K562 (cell line): ENCODE results near the gene LGR6. TPM values are rescaled to one million over a fixed set of nuclear protein-coding genes. Genes with fewer than 3 reads are reported as not detected.

ENCODE experiments used
- CEBPZ ChIP-seq: fragments of 150-350 bp; IDR thresholded peaks from 2 replicates; pipeline ENCODE4 v1.6.1; 2014; ENCODE audit warnings: low read depth, mild to moderate bottlenecking, low read length, borderline replicate concordance
- FOXA3 ChIP-seq, 2 experiments: fragments of 450-650 bp in 1 of 2; sonication (generic) in 1 of 2; formaldehyde crosslinking; IDR thresholded peaks in 1 of 2; conservative IDR thresholded peaks in 1 of 2; 2 replicates each; pipeline versions ENCODE4 v1.4.0 to v1.8.0; 2020 to 2022; ENCODE audit warnings: mild to moderate bottlenecking in 2 of 2, missing genetic modification reagents in 1 of 2
- NCOR1 ChIP-seq: fragments of 450-650 bp; IDR thresholded peaks from 2 replicates; pipeline ENCODE4 v1.6.1; 2016; ENCODE audit warnings: mild to moderate bottlenecking, moderate library complexity
- SMARCA5 ChIP-seq: fragments of 450-650 bp; IDR thresholded peaks from 2 replicates; pipeline ENCODE4 v1.6.1; 2016
- ZFP1 ChIP-seq: fragments of 450-650 bp; formaldehyde crosslinking; IDR thresholded peaks from 2 replicates; pipeline ENCODE4 v1.4.0; 2020; ENCODE audit warnings: mild to moderate bottlenecking, mixed read lengths
- ZNF282 ChIP-seq: sonication (generic); formaldehyde crosslinking; IDR thresholded peaks from 2 replicates; pipeline ENCODE4 v1.8.1; 2023; ENCODE audit warnings: missing genetic modification reagents
- ZNF311 ChIP-seq: fragments of 250-450 bp; sonication (Bioruptor Pico); IDR thresholded peaks from 2 replicates; pipeline ENCODE4 v1.4.0; 2020; ENCODE audit warnings: mild to moderate bottlenecking, moderate library complexity
- ZNF583 ChIP-seq: fragments of 250-450 bp; sonication (Bioruptor Pico); IDR thresholded peaks from 2 replicates; pipeline ENCODE4 v1.4.0; 2020
- polyA plus RNA-seq, 8 experiments: library from polyadenylated mRNA; depleted of rRNA in 4 of 8; stranded (reverse) in 5 of 8; unstranded in 3 of 8; fragments of >200 nt; fragmentation: Nextera tagmentation in 2 of 8; fragmentation: Illumina TruSeq in 1 of 8; extraction: Ambion mirVana in 2 of 8; extraction: Trizol in 1 of 8; gene quantifications; 2 replicates each; pipeline versions ENCODE4 v1.2.1 to v1.2.3, GENCODE V29; 2011 to 2014; ENCODE audit warnings: inconsistent platforms in 1 of 8, missing spikeins in 1 of 8
- total RNA-seq, 7 experiments: library from RNA; depleted of rRNA in 6 of 7; stranded (reverse); fragments of >200 nt in 6 of 7; fragmentation: Illumina TruSeq in 2 of 7; extraction: Trizol in 2 of 7; gene quantifications; 2 replicates each; pipeline versions ENCODE4 v1.2.1 to v1.2.3, GENCODE V29; 2011 to 2021; ENCODE audit warnings: low replicate concordance in 1 of 7
- TF ChIP-seq, protein P1 (sequence below): fragments of 450-650 bp; IDR thresholded peaks from 2 replicates; pipeline ENCODE4 v1.6.1; 2016; ENCODE audit warnings: low read depth
- TF ChIP-seq, protein P2 (sequence below): fragments of 450-650 bp; formaldehyde crosslinking; IDR thresholded peaks from 2 replicates; pipeline ENCODE4 v1.4.0; 2022; ENCODE audit warnings: mild to moderate bottlenecking, moderate library complexity
- TF ChIP-seq, protein P3 (sequence below): fragments of 450-650 bp; IDR thresholded peaks from 2 replicates; pipeline ENCODE4 v1.6.1; 2018; ENCODE audit warnings: mild to moderate bottlenecking, low read depth; ENCODE audit not compliant: partially characterized antibody

Gene LGR6
- total and polyA plus RNA-seq, 9 of the 15 experiments (the other 6 are each of a cell fraction or from before 2014, with no cell fraction given) = 0.01 to 0.54 (median 0.17) TPM; not detected in 1

DNA sequence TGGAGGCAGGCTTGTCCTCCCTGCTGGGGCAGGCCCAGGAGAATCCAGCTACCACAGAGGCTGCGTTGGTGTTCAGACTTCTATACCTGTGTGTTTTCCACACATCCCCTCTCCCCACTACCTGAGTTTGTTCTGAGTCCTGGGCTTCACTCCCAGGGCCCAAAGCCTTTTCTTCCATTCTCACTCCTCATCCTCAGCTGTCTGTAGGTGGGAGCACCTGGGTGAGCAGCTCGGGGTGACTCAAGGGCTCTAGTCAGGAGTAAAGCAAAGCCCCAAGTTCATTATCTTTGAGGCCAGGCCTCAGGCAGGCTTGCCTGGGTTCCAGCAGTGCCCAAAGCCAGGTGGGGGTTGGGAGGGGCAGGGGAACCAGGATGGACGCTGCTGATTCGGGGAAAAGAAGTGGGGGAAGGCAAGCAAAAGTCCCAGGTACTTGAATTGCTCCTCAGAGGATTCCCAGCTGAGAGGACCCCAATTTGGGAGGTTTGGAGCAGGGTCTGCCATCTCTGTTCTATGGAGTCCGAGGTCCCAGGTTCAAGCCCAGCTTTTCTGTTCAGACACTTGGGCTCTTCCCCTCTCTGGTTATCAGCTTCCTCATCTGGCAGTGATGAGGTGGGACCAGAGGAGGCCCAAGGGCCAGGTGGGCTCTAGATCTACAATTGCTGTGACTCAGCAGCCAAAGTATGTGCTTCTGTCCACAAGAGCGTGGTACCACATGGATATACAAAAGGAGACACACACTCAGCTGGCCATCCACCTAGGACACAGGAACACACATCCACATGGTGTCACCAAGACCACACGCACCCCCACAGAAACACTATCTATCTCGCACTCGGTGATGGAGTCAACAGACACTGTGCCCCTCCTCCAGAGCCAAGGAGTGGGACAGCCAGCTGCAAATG lies 27.4 kb upstream of the LGR6 start (continued):
- TF ChIP-seq ZFP1 = no peak
- TF ChIP-seq FOXA3 (CRISPR knock-in tag; conservative IDR thresholded peaks at IDR 0.05 in 1 of 2, IDR thresholded peaks at IDR 0.05 in 1 of 2) = no peak
- TF ChIP-seq CEBPZ = no peak
- 0 out of 2 replicates have a peak, but pooled peaks have one; percentile 33 for TF ChIP-seq SMARCA5
- TF ChIP-seq, protein P1, sequence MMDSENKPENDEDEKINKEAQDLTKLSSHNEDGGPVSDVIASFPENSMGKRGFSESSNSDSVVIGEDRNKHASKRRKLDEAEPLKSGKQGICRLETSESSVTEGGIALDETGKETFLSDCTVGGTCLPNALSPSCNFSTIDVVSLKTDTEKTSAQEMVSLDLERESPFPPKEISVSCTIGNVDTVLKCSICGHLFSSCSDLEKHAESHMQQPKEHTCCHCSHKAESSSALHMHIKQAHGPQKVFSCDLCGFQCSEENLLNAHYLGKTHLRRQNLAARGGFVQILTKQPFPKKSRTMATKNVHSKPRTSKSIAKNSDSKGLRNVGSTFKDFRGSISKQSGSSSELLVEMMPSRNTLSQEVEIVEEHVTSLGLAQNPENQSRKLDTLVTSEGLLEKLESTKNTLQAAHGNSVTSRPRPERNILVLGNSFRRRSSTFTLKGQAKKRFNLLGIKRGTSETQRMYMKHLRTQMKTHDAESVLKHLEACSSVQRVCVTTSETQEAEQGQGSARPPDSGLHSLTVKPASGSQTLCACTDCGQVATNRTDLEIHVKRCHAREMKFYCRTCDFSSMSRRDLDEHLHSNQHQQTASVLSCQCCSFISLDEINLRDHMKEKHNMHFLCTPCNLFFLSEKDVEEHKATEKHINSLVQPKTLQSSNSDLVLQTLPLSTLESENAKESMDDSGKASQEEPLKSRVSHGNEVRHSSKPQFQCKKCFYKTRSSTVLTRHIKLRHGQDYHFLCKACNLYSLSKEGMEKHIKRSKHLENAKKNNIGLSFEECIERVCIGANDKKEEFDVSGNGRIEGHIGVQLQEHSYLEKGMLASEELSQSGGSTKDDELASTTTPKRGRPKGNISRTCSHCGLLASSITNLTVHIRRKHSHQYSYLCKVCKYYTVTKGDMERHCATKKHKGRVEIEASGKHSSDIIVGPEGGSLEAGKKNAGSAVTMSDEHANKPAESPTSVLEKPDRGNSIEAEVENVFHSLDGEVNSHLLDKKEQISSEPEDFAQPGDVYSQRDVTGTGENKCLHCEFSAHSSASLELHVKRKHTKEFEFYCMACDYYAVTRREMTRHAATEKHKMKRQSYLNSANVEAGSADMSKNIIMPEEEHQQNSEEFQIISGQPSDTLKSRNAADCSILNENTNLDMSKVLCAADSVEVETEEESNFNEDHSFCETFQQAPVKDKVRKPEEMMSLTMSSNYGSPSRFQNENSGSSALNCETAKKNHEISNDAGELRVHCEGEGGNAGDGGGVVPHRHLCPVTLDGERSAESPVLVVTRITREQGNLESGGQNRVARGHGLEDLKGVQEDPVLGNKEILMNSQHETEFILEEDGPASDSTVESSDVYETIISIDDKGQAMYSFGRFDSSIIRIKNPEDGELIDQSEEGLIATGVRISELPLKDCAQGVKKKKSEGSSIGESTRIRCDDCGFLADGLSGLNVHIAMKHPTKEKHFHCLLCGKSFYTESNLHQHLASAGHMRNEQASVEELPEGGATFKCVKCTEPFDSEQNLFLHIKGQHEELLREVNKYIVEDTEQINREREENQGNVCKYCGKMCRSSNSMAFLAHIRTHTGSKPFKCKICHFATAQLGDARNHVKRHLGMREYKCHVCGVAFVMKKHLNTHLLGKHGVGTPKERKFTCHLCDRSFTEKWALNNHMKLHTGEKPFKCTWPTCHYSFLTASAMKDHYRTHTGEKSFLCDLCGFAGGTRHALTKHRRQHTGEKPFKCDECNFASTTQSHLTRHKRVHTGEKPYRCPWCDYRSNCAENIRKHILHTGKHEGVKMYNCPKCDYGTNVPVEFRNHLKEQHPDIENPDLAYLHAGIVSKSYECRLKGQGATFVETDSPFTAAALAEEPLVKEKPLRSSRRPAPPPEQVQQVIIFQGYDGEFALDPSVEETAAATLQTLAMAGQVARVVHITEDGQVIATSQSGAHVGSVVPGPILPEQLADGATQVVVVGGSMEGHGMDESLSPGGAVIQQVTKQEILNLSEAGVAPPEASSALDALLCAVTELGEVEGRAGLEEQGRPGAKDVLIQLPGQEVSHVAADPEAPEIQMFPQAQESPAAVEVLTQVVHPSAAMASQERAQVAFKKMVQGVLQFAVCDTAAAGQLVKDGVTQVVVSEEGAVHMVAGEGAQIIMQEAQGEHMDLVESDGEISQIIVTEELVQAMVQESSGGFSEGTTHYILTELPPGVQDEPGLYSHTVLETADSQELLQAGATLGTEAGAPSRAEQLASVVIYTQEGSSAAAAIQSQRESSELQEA = no peak
- TF ChIP-seq NCOR1 = peak; percentile 67
- TF ChIP-seq, protein P2, sequence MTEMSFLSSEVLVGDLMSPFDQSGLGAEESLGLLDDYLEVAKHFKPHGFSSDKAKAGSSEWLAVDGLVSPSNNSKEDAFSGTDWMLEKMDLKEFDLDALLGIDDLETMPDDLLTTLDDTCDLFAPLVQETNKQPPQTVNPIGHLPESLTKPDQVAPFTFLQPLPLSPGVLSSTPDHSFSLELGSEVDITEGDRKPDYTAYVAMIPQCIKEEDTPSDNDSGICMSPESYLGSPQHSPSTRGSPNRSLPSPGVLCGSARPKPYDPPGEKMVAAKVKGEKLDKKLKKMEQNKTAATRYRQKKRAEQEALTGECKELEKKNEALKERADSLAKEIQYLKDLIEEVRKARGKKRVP (CRISPR knock-in tag) = no peak
- TF ChIP-seq ZNF311 (CRISPR knock-in tag) = no peak
- TF ChIP-seq, protein P3, sequence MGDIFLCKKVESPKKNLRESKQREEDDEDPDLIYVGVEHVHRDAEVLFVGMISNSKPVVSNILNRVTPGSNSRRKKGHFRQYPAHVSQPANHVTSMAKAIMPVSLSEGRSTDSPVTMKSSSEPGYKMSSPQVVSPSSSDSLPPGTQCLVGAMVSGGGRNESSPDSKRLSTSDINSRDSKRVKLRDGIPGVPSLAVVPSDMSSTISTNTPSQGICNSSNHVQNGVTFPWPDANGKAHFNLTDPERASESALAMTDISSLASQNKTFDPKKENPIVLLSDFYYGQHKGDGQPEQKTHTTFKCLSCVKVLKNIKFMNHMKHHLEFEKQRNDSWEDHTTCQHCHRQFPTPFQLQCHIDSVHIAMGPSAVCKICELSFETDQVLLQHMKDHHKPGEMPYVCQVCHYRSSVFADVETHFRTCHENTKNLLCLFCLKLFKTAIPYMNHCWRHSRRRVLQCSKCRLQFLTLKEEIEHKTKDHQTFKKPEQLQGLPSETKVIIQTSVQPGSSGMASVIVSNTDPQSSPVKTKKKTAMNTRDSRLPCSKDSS = no peak
- TF ChIP-seq ZNF583 (CRISPR knock-in tag) = no peak
- TF ChIP-seq ZNF282 (CRISPR knock-in tag) = no peak
